Glutamatergic neuron (in vitro differentiated cells): ENCODE measurements around the gene SPR. TPM values are rescaled to one million over a fixed set of nuclear protein-coding genes. Genes with fewer than 3 reads are reported as not detected.

Experiments
- DNase-seq: peaks from one replicate; pipeline ENCODE4 v3.0.0; 2022
- H3K27ac Mint-ChIP-seq: one replicate; pipeline ENCODE4 v1.8.0; 2020; ENCODE audit warnings: mild to moderate bottlenecking, mixed read lengths, inconsistent platforms; ENCODE audit not compliant: unreplicated experiment
- H3K27me3 Mint-ChIP-seq: one replicate; pipeline ENCODE4 v1.8.0; 2020; ENCODE audit warnings: mild to moderate bottlenecking, moderate library complexity, mixed read lengths, inconsistent platforms; ENCODE audit not compliant: unreplicated experiment
- H3K36me3 Mint-ChIP-seq: one replicate; pipeline ENCODE4 v1.8.0; 2020; ENCODE audit warnings: mild to moderate bottlenecking, mixed read lengths, inconsistent platforms; ENCODE audit not compliant: unreplicated experiment
- H3K4me1 Mint-ChIP-seq: one replicate; pipeline ENCODE4 v1.8.0; 2020; ENCODE audit warnings: mild to moderate bottlenecking, low read depth, mixed read lengths, inconsistent platforms; ENCODE audit not compliant: unreplicated experiment
- H3K4me3 Mint-ChIP-seq: one replicate; pipeline ENCODE4 v1.8.0; 2020; ENCODE audit warnings: mild to moderate bottlenecking, mixed read lengths, inconsistent platforms; ENCODE audit not compliant: unreplicated experiment
- H3K9me3 Mint-ChIP-seq: one replicate; pipeline ENCODE4 v1.8.0; 2020; ENCODE audit warnings: mild to moderate bottlenecking, moderate library complexity, mixed read lengths, inconsistent platforms; ENCODE audit not compliant: unreplicated experiment
- CTCF ChIP-seq: fragments of 200-600 bp; sonication (generic); IDR thresholded peaks from one replicate; pipeline ENCODE4 v1.5.0; 2021; ENCODE audit not compliant: partially characterized antibody, unreplicated experiment
- total RNA-seq: library from RNA; stranded (reverse); fragmentation: NEBNext Ultra II Directional; extraction: Animal tissue kit (Norgen Biotek cat#: 25700); gene quantifications from one replicate; pipeline ENCODE4 v1.2.1, GENCODE V29; 2021; ENCODE audit not compliant: unreplicated experiment

Gene SPR
- total RNA-seq, 1 donor from 2014 or later: 1.7 TPM

- H3K27ac Mint-ChIP-seq: no peak overlapping the region
- peaks cover 5% of the 10 kb centered on the region for H3K4me1 Mint-ChIP-seq
- H3K4me3 Mint-ChIP-seq: no peak overlapping the region
- DNase-seq: no peak
- H3K27me3 Mint-ChIP-seq: peaks cover 13% of the 10 kb centered on the region
- H3K36me3 Mint-ChIP-seq: peaks cover 6% of the 10 kb centered on the region
- no peak for TF ChIP-seq CTCF
- no peaks in the 10 kb centered on the region for H3K9me3 Mint-ChIP-seq
Measured at GRCh38 chr2:72908741-72909140, 21.5 kb downstream of the SPR start.

GRCh38 chr2:72911256-72911655 is 24.0 kb downstream of the SPR start:
- H3K36me3 Mint-ChIP-seq: peaks cover 2% of the 10 kb centered on the region
- H3K9me3 Mint-ChIP-seq: no peaks in the 10 kb centered on the region
- H3K27ac Mint-ChIP-seq: no peak overlapping the region
- no peak for DNase-seq
- no peak overlapping the region for H3K4me3 Mint-ChIP-seq
- no peak for TF ChIP-seq CTCF
- peaks cover 25% of the 10 kb centered on the region for H3K27me3 Mint-ChIP-seq
- peaks cover 6% of the 10 kb centered on the region for H3K4me1 Mint-ChIP-seq

GRCh38 chr2:72913486-72914205 is 26.4 kb downstream of the SPR start:
- Mint-ChIP-seq H3K4me1 (peaks cover 6% of the 10 kb centered on the region), H3K4me3 (no peak overlapping the region), H3K27me3 (peaks cover 32% of the 10 kb centered on the region), H3K9me3 (no peaks in the 10 kb centered on the region), H3K36me3 (no peaks in the 10 kb centered on the region), H3K27ac (no peak overlapping the region)
- DNase-seq: no peak
- no peak for TF ChIP-seq CTCF

- peaks cover 35% of the 10 kb centered on the region for H3K27me3 Mint-ChIP-seq
- H3K27ac Mint-ChIP-seq: no peak overlapping the region
- peaks cover 3% of the 10 kb centered on the region for H3K9me3 Mint-ChIP-seq
- H3K4me1 Mint-ChIP-seq: peaks cover 8% of the 10 kb centered on the region
- no peak for TF ChIP-seq CTCF
- no peak overlapping the region for H3K4me3 Mint-ChIP-seq
- no peak for DNase-seq
- H3K36me3 Mint-ChIP-seq: no peaks in the 10 kb centered on the region
Measured at GRCh38 chr2:72914206-72914559, 27.0 kb downstream of the SPR start.

GRCh38 chr2:72914589-72915319 is 27.5 kb downstream of the SPR start:
- H3K4me3 Mint-ChIP-seq: no peak overlapping the region
- DNase-seq: no peak
- TF ChIP-seq CTCF: no peak
- peaks cover 38% of the 10 kb centered on the region for H3K27me3 Mint-ChIP-seq
- H3K27ac Mint-ChIP-seq: no peak overlapping the region
- H3K36me3 Mint-ChIP-seq: no peaks in the 10 kb centered on the region
- peaks cover 7% of the 10 kb centered on the region for H3K9me3 Mint-ChIP-seq
- peaks cover 8% of the 10 kb centered on the region for H3K4me1 Mint-ChIP-seq
